ENCODE results near the gene RAB11FIP3. TPM values are rescaled to one million over a fixed set of nuclear protein-coding genes. Genes with fewer than 3 reads are reported as not detected.
"Not testable (repeated sequence)": the region's sequence is repeated elsewhere in the genome, so short reads cannot be mapped to it uniquely, and the experiment has no call there.

RAB11FIP3 gene
- total and polyA plus RNA-seq, 3 experiments from 2014 or later: 4.4 to 32.8 (median 30.0) TPM

DNA sequence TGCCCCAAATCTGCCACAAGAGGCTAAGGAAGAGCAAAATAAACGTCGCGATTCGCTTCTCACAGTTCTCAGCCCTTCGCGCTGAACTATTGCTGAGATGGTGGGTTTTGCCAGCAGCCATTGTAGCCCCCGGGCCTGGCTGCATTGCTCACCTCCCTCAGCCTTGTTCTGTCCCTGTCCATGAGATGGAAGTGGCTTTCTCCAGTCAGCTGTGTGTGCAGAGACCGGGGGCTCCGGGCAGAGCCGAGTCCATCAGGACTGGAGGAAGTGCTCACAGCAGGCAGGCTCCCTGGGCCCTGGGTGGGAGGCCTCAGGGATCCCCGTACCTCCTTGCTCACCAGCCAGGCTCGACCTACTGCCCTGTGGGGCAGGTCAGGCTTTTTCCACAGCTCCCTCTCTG is 74.5 kb downstream of the RAB11FIP3 start:
- Mint-ChIP-seq H3K36me3 (peaks cover 0 to 19% (median 0%) of the 10 kb centered on the region in 3 donors), H3K27ac (peak overlapping the region in 1 of 8 donors; percentile 23), H3K27me3 (no peaks in the 10 kb centered on the region), H3K4me1 (peaks cover 0 to 5% (median 1%) of the 10 kb centered on the region in 3 donors), H3K9me3 (no peaks in the 10 kb centered on the region), H3K4me3 (no peak overlapping the region)
- DNase-seq: no peak
- Histone ChIP-seq H3K27ac (ENCODE audit: low read depth, low read length) (no peak overlapping the region), H3K4me3 (ENCODE audit: low read length) (no peak overlapping the region), H3K4me1 (ENCODE audit: insufficient read depth, low read length) (no peaks in the 10 kb centered on the region), H3K9me3 (ENCODE audit: low read length) (no peaks in the 10 kb centered on the region), H3K36me3 (ENCODE audit: insufficient read depth, low read length) (no peaks in the 10 kb centered on the region), H3K27me3 (ENCODE audit: insufficient read depth, low read length, poor library complexity, severe bottlenecking) (no peaks in the 10 kb centered on the region)
- ChIA-PET CTCF (no interaction called here), POLR2A (interaction anchor here (0.6 kb wide), 1 partner anchor 12 kb away, joined by 4 read pairs; no protein-coding TSS in a partner anchor)

DNA sequence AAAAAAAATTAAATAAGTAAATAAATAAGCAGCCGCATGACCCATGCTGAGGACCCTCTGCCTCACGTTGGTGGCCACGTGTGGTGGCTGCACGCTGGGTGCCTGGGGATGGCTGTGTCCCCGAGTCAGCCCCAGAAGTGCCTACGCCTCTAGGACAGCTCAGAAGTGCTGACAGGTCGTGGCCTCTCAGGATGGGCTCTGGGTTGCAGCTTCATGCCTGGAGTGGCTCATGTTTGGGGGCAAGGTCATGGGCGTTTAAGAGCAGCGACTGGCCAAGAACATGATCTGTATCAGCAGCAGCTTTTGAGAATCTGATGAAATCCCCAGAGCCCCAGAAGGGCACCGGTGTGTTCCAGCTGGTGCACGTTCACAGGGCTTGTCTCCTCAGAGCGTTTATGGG is 75.3 kb downstream of the RAB11FIP3 start:
- ChIA-PET CTCF (no interaction called here), POLR2A (interaction anchor here (0.6 kb wide), 1 partner anchor 12 kb away, joined by 4 read pairs; no protein-coding TSS in a partner anchor)
- Histone ChIP-seq H3K4me1 (ENCODE audit: insufficient read depth, low read length) (no peaks in the 10 kb centered on the region), H3K27me3 (ENCODE audit: insufficient read depth, low read length, poor library complexity, severe bottlenecking) (no peaks in the 10 kb centered on the region), H3K9me3 (ENCODE audit: low read length) (no peaks in the 10 kb centered on the region), H3K27ac (ENCODE audit: low read depth, low read length) (no peak overlapping the region), H3K36me3 (ENCODE audit: insufficient read depth, low read length) (no peaks in the 10 kb centered on the region), H3K4me3 (ENCODE audit: low read length) (no peak overlapping the region)
- Mint-ChIP-seq H3K36me3 (peaks cover 0 to 20% (median 0%) of the 10 kb centered on the region in 3 donors), H3K4me1 (no peaks in the 10 kb centered on the region), H3K27me3 (no peaks in the 10 kb centered on the region), H3K27ac (no peak overlapping the region), H3K9me3 (no peaks in the 10 kb centered on the region), H3K4me3 (no peak overlapping the region)
- no peak for DNase-seq

DNA sequence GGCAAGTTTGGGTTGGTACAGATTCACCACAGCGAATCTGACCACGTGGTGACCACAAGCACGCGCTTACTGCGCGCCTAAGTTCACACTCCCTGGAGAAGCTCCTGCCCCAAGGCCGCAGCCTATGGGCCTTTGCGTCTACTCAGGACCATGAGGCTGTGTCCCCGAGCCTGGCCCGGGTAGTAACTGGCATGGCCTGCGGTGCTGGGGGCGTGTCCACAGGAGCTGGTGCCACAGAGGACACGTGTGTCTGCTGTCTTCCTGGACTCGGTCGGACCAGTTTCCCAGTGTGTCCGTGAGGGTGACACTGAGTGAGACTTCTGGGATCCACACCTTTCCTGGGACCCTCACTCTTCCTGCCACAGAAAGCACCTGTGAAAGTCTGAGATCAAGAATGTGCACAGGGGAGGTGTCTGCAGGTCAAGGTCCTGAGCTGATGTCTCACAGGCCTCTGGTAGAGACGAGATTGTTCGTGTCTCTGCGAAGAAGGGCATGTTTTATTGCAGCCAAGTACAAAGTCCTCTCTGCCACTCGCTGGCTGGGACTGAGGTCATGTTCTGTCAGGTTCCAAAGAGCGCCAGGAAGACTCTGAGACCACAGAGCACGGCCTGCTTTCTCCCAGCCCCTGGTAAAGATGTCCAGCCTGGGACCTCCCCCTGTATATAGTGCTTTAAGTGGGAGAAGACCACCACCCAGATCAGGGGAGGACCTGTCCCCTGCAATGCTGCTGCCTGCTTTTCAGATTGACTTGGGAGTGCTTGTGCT is 76.9 kb downstream of the RAB11FIP3 start:
- no peak overlapping the region for H3K4me3 Mint-ChIP-seq
- POLR2A ChIA-PET: no interaction called here
- DNase-seq: no peak
- Histone ChIP-seq H3K4me3 (ENCODE audit: low read length) (no peak overlapping the region), H3K27ac (ENCODE audit: low read depth, low read length) (no peak overlapping the region), H3K27me3 (ENCODE audit: insufficient read depth, low read length, poor library complexity, severe bottlenecking) (no peaks in the 10 kb centered on the region), H3K36me3 (ENCODE audit: insufficient read depth, low read length) (no peaks in the 10 kb centered on the region), H3K9me3 (ENCODE audit: low read length) (no peaks in the 10 kb centered on the region), H3K4me1 (ENCODE audit: insufficient read depth, low read length) (no peaks in the 10 kb centered on the region)
- H3K27ac Mint-ChIP-seq: peak overlapping the region in 2 of 8 donors; percentile 7 to 74
- peaks cover 0 to 20% (median 0%) of the 10 kb centered on the region in 3 donors for H3K36me3 Mint-ChIP-seq
- H3K9me3 Mint-ChIP-seq: no peaks in the 10 kb centered on the region
- no peaks in the 10 kb centered on the region for H3K4me1 Mint-ChIP-seq
- CTCF ChIA-PET: no interaction called here
- H3K27me3 Mint-ChIP-seq: no peaks in the 10 kb centered on the region

DNA sequence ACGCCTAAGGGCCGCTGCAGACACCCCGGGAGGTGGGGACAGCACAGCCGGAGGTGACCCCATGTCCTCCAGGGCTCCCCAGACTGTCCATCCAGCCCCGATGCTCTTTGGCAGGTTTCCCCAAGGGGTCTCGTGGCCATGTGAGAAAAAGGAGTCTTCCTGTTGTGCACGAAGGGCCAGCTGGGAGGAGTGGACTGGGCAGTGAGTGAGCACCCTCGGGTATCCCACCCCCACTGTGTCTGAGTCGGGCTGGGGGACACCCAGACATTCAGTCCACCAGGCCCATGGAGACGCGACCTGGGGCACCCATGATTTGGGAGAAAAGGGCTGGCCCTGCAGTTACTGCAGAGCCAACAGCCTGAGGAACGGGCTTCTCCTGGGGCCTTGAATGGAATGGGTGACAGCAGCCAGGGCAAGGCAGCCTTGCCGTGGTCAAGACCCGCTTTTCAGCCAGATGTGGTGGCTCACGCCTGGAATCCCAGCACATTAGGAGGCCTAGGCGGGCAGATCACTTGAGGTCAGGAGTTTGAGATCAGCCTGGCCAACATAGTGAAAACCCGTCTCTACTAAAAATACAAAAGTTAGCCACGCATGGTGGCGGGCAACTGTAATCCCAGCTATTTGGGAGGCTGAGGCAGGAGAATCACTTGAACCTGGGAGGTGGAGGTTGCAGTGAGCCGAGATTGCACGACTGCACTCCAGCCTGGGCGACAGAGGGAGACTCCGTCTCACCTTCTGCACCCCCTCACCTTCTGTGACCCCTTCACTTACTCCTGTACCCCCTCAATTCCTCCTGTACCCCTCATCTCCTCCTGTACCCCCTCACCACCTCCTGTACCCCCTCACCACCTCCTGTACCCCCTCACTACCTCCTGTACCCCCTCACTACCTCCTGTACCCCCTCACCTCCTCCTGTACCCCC is 78.0 kb downstream of the RAB11FIP3 start:
- Histone ChIP-seq H3K27ac (ENCODE audit: low read depth, low read length) (no peak overlapping the region), H3K4me1 (ENCODE audit: insufficient read depth, low read length) (no peaks in the 10 kb centered on the region), H3K4me3 (ENCODE audit: low read length) (no peak overlapping the region), H3K27me3 (ENCODE audit: insufficient read depth, low read length, poor library complexity, severe bottlenecking) (no peaks in the 10 kb centered on the region), H3K36me3 (ENCODE audit: insufficient read depth, low read length) (no peaks in the 10 kb centered on the region), H3K9me3 (ENCODE audit: low read length) (no peaks in the 10 kb centered on the region)
- H3K4me1 Mint-ChIP-seq: no peaks in the 10 kb centered on the region
- peaks cover 0 to 17% (median 0%) of the 10 kb centered on the region in 3 donors for H3K36me3 Mint-ChIP-seq
- CTCF ChIA-PET: no interaction called here
- H3K27me3 Mint-ChIP-seq: no peaks in the 10 kb centered on the region
- no peak overlapping the region for H3K4me3 Mint-ChIP-seq
- H3K27ac Mint-ChIP-seq: peak overlapping the region in 1 of 8 donors; percentile 76
- no peaks in the 10 kb centered on the region for H3K9me3 Mint-ChIP-seq
- POLR2A ChIA-PET: no interaction called here
- no peak for DNase-seq

DNA sequence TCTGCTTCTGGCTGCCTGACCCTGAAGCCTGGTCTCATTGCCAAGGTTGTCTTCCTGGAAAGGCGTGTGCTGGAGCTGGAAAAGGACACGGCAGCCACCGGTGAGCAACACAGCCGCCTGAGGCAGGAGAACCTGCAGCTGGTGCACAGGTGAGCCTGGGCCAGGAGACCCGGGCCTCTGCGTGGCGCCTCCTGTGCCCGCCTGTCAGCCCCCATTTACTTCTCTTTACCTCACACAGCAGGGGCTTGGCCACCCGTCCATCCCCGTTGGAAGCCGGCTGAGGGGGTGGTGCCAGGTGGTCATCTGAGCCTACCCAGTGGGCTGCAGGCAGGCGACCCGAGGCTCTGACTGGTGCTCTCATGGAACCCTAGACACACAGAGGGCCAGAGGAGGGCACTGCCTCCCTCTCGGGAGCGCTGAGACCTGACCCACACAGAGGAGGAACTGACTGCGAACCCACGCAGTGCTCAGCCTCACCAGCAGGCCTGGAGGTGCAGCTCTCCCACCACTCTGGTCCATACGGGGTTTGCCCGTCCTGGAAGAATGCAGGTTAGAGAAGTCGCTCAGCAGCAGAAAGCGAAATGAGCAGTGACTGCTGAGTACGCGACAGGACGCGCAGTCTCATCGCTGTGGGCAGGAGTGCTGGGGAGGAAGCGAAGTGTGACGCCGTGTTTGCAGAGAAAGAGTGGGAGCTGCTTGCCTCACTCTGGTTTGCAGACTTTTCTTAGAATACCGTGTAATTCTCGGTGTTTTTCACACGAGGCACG is 80.2 kb downstream of the RAB11FIP3 start:
- no peak overlapping the region for H3K27ac ChIP-seq (ENCODE audit: low read depth, low read length)
- H3K9me3 ChIP-seq (ENCODE audit: low read length): no peaks in the 10 kb centered on the region
- no peak overlapping the region for H3K4me3 Mint-ChIP-seq
- no peaks in the 10 kb centered on the region for H3K4me1 Mint-ChIP-seq
- peak overlapping the region in 1 of 8 donors; percentile 83 for H3K27ac Mint-ChIP-seq
- H3K4me3 ChIP-seq (ENCODE audit: low read length): no peak overlapping the region
- POLR2A ChIA-PET: no interaction called here
- H3K36me3 Mint-ChIP-seq: peaks cover 0 to 9% (median 0%) of the 10 kb centered on the region in 3 donors
- no peaks in the 10 kb centered on the region for H3K27me3 ChIP-seq (ENCODE audit: insufficient read depth, low read length, poor library complexity, severe bottlenecking)
- no peaks in the 10 kb centered on the region for H3K4me1 ChIP-seq (ENCODE audit: insufficient read depth, low read length)
- no peak for DNase-seq
- H3K9me3 Mint-ChIP-seq: no peaks in the 10 kb centered on the region
- H3K27me3 Mint-ChIP-seq: no peaks in the 10 kb centered on the region
- CTCF ChIA-PET: no interaction called here
- no peaks in the 10 kb centered on the region for H3K36me3 ChIP-seq (ENCODE audit: insufficient read depth, low read length)

DNA sequence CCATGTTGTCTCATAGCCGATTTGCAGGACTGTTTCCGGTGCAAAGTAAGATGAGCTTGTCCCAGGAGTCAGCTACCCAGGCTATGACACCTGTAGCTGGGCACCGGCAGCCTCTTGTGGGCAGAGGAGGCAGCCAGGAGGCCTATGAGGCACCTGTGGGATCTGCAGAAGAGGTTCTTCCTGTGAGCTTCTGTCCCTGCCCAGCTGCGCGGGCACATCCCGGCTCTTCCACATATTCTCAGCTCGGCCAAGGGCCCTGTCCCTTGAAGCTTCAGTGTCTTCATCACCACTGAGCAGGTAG is 80.7 kb downstream of the RAB11FIP3 start:
- ChIA-PET POLR2A (no interaction called here), CTCF (no interaction called here)

DNA sequence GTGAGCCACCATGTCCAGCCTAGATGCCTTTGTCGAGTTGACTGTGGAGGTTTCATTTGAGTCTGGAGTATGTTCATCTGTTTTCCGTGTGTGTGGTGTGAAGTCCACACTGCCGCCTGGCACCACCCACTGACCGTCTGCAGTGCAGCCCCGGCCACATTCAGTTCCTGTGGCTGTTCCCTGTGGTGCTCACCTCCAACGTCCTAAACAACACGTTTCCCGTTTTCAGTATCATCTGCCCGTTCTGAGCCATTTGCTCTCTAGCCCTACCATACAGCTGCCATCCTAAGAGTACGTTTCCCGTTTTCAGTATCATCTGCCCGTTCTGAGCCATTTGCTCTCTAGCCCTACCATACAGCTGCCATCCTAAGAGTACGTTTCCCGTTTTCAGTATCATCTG is 82.1 kb downstream of the RAB11FIP3 start:
- H3K9me3 Mint-ChIP-seq; H3K27me3 ChIP-seq (ENCODE audit: insufficient read depth, low read length, poor library complexity, severe bottlenecking); H3K4me3 Mint-ChIP-seq; H3K27me3 Mint-ChIP-seq; CTCF ChIA-PET; H3K36me3 ChIP-seq (ENCODE audit: insufficient read depth, low read length); H3K27ac Mint-ChIP-seq; H3K27ac ChIP-seq (ENCODE audit: low read depth, low read length); H3K9me3 ChIP-seq (ENCODE audit: low read length); H3K4me1 ChIP-seq (ENCODE audit: insufficient read depth, low read length); H3K4me3 ChIP-seq (ENCODE audit: low read length); DNase-seq; POLR2A ChIA-PET; H3K4me1 Mint-ChIP-seq; H3K36me3 Mint-ChIP-seq: not testable (repeated sequence)

More for the DNA sequence above, 80.7 kb downstream of the RAB11FIP3 start:
- Mint-ChIP-seq H3K4me1 (no peaks in the 10 kb centered on the region), H3K9me3 (no peaks in the 10 kb centered on the region), H3K36me3 (peaks cover 0 to 9% (median 0%) of the 10 kb centered on the region in 3 donors), H3K27ac (no peak overlapping the region), H3K27me3 (no peaks in the 10 kb centered on the region), H3K4me3 (no peak overlapping the region)
- no peaks in the 10 kb centered on the region for H3K4me1 ChIP-seq (ENCODE audit: insufficient read depth, low read length)
- H3K4me3 ChIP-seq (ENCODE audit: low read length): no peak overlapping the region
- DNase-seq: no peak
- H3K9me3 ChIP-seq (ENCODE audit: low read length): no peaks in the 10 kb centered on the region
- H3K27ac ChIP-seq (ENCODE audit: low read depth, low read length): no peak overlapping the region
- no peaks in the 10 kb centered on the region for H3K27me3 ChIP-seq (ENCODE audit: insufficient read depth, low read length, poor library complexity, severe bottlenecking)
- H3K36me3 ChIP-seq (ENCODE audit: insufficient read depth, low read length): no peaks in the 10 kb centered on the region

DNA sequence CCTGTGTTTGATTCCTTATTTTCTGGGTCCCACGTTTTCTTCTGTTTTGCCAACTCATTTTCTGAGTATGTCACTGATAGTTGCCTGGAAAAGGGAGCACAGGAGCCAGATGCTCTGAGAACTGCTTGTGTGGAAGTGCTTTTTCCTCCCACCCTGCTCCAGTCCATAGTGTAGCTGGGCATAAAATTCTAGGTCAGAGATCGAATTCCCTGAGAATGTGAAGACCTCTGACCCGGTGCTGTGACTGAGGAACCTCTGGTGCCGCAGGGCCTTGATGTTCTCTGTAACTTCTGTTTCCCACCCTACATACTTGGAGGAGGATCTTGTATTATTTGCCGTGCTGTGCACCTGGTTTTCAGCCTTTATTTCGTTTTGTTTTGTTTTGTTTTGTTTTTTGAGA is 82.5 kb downstream of the RAB11FIP3 start:
- no peak overlapping the region for H3K27ac ChIP-seq (ENCODE audit: low read depth, low read length)
- no peaks in the 10 kb centered on the region for H3K36me3 ChIP-seq (ENCODE audit: insufficient read depth, low read length)
- POLR2A ChIA-PET: no interaction called here
- no peak for DNase-seq
- Mint-ChIP-seq H3K4me3 (no peak overlapping the region), H3K4me1 (no peaks in the 10 kb centered on the region), H3K9me3 (no peaks in the 10 kb centered on the region), H3K27ac (no peak overlapping the region), H3K27me3 (no peaks in the 10 kb centered on the region), H3K36me3 (peaks cover 0 to 11% (median 0%) of the 10 kb centered on the region in 3 donors)
- H3K4me3 ChIP-seq (ENCODE audit: low read length): no peak overlapping the region
- no peaks in the 10 kb centered on the region for H3K4me1 ChIP-seq (ENCODE audit: insufficient read depth, low read length)
- no peaks in the 10 kb centered on the region for H3K27me3 ChIP-seq (ENCODE audit: insufficient read depth, low read length, poor library complexity, severe bottlenecking)
- CTCF ChIA-PET: no interaction called here
- H3K9me3 ChIP-seq (ENCODE audit: low read length): no peaks in the 10 kb centered on the region

All from CD8-positive, alpha-beta memory T cell (primary cell).